Measurements from ENCODE around the gene SREBF1.

The SREBF1 gene

DNA sequence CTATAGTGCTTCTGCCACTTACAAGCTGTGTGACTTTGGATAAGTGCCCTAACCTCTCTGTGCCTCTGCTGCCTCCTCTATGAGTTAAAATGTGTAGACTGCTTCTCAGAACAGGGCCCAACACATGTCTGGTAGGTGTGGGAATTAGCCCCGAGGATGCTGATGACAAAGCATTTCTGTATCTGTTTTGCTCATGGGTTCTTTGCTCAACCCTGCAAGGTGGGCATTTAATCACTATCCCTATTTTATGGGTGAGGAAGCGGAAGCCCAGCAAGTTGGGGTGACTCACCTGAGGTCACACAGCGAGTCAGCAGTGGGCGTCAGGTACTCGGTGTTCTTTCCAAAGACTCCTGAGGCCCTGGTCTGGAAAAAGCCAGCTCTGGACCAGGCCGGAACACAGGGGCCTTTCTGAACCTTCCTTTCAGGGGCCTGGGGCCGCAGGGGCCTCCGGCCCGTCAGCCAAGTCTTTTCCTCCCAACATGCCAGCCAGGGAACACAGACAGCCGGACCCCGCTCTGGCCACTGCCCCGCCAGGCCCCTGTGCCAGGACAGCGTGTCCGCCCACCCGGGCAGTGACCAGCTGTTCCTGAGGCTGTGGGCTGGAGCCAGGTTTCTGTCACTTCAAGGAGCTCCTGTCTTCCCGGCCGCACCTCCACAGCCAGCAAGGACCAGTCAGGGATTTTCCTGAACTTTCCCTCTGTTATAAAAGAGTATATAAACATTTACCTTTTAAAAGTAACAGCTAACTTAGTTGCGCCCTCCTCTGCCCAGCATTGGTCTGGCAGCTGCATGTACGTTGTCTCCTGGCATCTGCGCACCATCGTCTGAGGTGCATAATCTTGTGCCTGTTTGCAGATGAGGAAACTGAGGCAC is 62.5 kb downstream of the SREBF1 start:
- no peak overlapping the region for H3K4me3 ChIP-seq (ENCODE audit: low read depth, low read length)
- DNase-seq (ENCODE audit: low read depth, low spot score), result peak; percentile 33
- TF ChIP-seq, protein P1, sequence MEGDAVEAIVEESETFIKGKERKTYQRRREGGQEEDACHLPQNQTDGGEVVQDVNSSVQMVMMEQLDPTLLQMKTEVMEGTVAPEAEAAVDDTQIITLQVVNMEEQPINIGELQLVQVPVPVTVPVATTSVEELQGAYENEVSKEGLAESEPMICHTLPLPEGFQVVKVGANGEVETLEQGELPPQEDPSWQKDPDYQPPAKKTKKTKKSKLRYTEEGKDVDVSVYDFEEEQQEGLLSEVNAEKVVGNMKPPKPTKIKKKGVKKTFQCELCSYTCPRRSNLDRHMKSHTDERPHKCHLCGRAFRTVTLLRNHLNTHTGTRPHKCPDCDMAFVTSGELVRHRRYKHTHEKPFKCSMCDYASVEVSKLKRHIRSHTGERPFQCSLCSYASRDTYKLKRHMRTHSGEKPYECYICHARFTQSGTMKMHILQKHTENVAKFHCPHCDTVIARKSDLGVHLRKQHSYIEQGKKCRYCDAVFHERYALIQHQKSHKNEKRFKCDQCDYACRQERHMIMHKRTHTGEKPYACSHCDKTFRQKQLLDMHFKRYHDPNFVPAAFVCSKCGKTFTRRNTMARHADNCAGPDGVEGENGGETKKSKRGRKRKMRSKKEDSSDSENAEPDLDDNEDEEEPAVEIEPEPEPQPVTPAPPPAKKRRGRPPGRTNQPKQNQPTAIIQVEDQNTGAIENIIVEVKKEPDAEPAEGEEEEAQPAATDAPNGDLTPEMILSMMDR (IDR thresholded peaks at IDR 0.05; ENCODE audit: low read depth, low read length), result peak; percentile 49
- in situ Hi-C loops (cut with HindIII; ENCODE audit: low sequenced_read_pairs), result no loop called here

DNA sequence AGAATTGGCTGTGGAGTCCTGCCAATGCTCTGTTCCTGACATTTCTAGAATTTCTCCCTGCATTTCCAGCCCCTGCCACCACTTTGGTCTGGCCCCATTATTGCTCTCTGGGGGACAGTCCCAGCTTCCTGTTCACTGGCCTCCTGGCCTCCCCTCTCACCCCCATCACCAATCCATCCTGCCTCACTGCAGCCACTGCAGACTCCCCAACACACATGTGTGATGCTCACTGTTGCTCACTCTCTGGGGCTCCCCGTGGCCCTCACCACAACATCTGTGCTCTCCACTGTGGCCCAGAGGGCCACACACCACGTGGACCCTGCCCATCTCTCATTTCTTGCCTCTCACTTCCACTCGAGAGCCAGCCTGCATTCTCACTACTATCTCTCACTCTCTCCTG is 64.6 kb downstream of the SREBF1 start:
- in situ Hi-C loops (cut with HindIII; ENCODE audit: low sequenced_read_pairs), result no loop called here
- TF ChIP-seq, protein P1 (IDR thresholded peaks at IDR 0.05; ENCODE audit: low read depth, low read length), result no peak

DNA sequence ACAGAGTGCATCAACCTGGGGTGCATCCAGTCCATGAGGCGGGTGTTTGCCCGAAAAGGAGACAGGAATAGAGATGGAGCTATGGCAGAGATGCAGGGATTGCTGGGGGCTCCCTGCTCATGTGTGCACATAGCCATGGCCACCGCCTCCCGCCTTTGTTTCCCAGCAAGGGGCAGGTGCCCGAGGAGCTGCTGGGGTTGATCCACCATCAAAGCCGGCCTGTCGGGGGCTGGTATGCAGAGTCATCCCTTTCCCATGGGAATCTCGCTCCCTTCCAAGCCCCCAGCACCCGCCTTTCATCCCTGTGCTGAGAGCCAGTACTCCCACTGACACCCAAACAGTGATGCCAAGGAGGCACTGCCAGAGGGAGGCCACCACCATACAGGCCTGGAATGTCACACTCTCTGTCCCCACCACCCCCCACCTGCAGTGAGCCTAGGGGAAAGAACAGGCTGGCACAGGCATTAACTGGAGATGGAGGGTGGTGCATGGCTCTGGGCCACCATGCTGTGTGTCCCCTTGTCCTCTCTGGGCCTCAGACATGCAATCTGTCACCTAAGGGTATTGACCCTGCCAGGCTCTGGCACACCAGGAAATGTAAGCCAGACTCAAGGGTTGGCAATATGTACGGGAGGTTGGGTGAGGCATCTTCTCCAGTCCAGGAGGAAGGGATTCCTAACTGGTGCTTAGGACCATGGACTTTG is 65.1 kb downstream of the SREBF1 start:
- no peak overlapping the region for H3K4me3 ChIP-seq (ENCODE audit: low read depth, low read length)
- no peak for DNase-seq (ENCODE audit: low read depth, low spot score)
- in situ Hi-C loops (cut with HindIII; ENCODE audit: low sequenced_read_pairs), result no loop called here
- TF ChIP-seq, protein P1 (IDR thresholded peaks at IDR 0.05; ENCODE audit: low read depth, low read length), result no peak

More for the DNA sequence above, 64.6 kb downstream of the SREBF1 start:
- no peak overlapping the region for H3K4me3 ChIP-seq (ENCODE audit: low read depth, low read length)
- DNase-seq (ENCODE audit: low read depth, low spot score), result no peak

DNA sequence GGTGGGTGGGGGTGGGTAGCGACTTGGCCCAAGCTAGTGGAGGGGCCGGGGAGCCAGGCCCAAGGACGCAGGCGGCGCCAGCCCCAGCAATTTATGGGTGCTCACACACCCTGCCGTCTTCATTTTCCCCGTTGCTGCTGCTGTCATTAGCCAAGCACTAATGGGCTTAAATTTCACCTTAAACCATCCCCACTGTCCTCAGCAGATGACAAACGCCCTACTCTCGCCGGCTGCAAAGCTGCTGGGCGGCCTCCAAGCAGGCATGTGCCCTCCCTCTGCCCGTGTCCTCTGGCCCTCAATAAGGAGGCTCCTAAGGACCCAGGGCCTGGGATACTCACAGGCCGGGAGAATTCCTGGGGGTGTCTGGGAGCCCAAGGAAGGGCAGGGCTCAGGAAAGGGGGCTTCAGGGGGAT is 66.1 kb downstream of the SREBF1 start:
- TF ChIP-seq, protein P1 (IDR thresholded peaks at IDR 0.05; ENCODE audit: low read depth, low read length), result no peak
- no peak overlapping the region for H3K4me3 ChIP-seq (ENCODE audit: low read depth, low read length)
- no peak for DNase-seq (ENCODE audit: low read depth, low spot score)
- in situ Hi-C loops (cut with HindIII; ENCODE audit: low sequenced_read_pairs), result no loop called here

DNA sequence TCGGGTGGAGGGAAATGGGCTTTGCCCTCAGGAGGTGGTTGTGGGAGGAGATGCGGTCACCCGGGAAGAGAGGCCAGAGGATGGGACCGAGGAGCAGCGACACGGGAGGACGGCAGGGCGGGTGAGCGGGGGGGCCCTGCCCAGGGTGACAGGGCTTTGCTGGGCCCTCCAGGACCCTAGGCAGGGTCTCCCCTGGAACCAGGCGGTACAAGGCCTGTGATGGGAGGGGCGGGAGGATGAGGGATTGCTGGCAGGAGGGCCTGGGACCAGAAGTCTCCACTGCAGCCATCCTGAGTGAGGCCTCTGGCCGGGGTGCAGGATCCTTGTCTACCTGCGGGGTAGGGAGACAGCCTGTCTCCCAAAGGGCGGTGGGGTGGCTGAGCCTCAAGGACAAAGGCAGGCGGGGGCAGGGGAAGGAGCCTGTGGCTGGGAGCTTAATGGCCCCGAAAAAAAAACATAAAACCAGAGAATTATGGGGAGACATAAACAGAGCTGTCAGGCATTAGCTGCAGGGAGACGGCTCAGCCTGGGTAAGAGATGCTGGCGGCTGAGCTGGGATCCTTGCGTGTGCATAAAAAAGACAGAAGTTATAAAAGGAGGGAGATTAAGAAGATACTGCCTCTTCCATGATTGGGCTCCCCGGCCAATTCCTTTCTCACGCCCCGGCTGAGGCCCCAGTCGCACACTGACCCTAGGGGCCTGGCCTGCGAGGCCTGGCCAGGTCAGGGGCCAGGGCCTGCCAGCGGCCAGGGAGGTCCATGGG is 66.7 kb downstream of the SREBF1 start:
- in situ Hi-C loops (cut with HindIII; ENCODE audit: low sequenced_read_pairs), result no loop called here
- TF ChIP-seq, protein P1 (IDR thresholded peaks at IDR 0.05; ENCODE audit: low read depth, low read length), result no peak
- DNase-seq (ENCODE audit: low read depth, low spot score), result no peak
- no peak overlapping the region for H3K4me3 ChIP-seq (ENCODE audit: low read depth, low read length)

DNA sequence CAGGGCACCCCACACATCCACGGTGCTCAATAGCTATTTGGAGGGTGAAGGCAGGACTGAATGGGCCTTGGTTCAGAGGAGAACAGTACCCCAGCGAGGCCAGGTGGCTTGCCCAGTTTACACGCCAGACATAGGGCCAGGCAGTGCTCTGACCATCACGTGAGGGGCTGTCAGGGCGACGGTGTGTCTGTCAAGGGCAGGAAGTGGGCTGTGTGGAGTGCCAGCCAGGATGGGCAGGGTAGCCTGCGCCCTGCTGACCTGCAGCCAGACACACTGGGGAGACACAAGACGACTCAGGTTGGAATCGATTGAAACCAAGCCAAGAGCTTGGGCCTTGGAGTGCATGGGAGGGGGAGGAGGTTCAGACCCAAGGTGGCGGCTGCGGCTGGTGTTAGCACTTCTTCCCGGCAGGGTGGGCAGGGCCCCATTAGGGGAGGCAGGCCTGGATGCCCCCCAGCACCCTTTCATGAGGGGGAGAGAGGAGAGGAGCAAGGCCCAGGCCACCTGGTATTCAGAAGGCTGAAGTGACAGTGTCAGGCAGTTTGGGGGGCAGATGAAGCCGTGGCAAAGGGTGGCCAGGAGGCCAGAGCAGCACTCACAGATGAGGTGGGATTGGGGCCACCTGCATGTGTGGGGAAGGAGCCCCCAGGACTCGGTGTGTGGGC is 68.2 kb downstream of the SREBF1 start:
- in situ Hi-C loops (cut with HindIII; ENCODE audit: low sequenced_read_pairs), result no loop called here
- H3K4me3 ChIP-seq (ENCODE audit: low read depth, low read length), result no peak overlapping the region
- TF ChIP-seq, protein P1 (IDR thresholded peaks at IDR 0.05; ENCODE audit: low read depth, low read length), result no peak
- DNase-seq (ENCODE audit: low read depth, low spot score), result no peak
